C4-2B (cell line): ENCODE data around the gene TNNT2.

ENCODE experiments used
- CTCF ChIP-seq: fragments of 450-650 bp; conservative IDR thresholded peaks from 2 replicates; pipeline ENCODE4 v1.5.1; 2017; ENCODE audit warnings: mild to moderate bottlenecking
- ZFX ChIP-seq: fragments of 450-650 bp; IDR thresholded peaks from 2 replicates; pipeline ENCODE4 v1.6.1; 2017

GRCh38 chr1:201335174-201335870 is 42.2 kb downstream of the TNNT2 start:
- no peak for TF ChIP-seq CTCF
- no peak for TF ChIP-seq ZFX
